Tibial nerve (tissue), 3 donors: ENCODE measurements around the gene NEDD9.

Source experiments
- CTCF ChIP-seq, 5 experiments: fragments of 200-600 bp in 3 of 5; fragments of 450-650 bp in 2 of 5; sonication (generic) in 3 of 5; IDR thresholded peaks; one replicate each; pipeline ENCODE4 v1.5.1; 2016 to 2019; ENCODE audit warnings: antibody characterized with exemption in 5 of 5, mild to moderate bottlenecking in 3 of 5, moderate library complexity in 2 of 5
- POLR2A ChIP-seq, 2 donors: fragments of 450-650 bp; IDR thresholded peaks; one replicate each; pipeline ENCODE4 v1.6.1; 2017; ENCODE audit warnings: antibody characterized with exemption in 2 of 2, mild to moderate bottlenecking in 2 of 2, moderate library complexity in 2 of 2

DNA sequence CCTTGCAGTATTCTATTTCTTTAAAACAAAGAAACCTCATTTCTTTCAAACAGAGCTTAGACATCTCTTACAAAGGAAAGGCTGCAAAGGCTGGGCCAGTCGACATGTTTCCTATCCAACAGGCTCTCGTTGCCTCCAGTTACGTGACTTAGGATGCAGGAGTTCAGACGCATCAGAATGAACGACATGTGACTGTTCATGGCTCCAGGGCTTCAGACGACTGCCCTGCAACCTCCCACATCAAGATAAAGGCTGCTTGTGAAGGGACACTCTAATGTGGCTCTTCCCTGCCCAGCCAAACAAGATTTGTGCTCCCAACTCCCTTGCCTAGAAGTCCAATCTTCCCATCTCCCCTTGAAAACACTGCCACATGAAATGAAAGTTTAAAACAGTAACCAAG lies 14.3 kb upstream of the NEDD9 start:
- TF ChIP-seq POLR2A (IDR thresholded peaks at IDR 0.05) (no peak), CTCF (IDR thresholded peaks at IDR 0.05) (no peak)
